ENCODE data around the gene STARD9. TPM values are rescaled to one million over a fixed set of nuclear protein-coding genes. Genes with fewer than 3 reads are reported as not detected.

STARD9 gene
- total and polyA plus RNA-seq, 10 of the 15 experiments (the other 5 are each of a cell fraction or from before 2014, with no cell fraction given), result 0.58 to 11.5 (median 6.1) TPM

DNA sequence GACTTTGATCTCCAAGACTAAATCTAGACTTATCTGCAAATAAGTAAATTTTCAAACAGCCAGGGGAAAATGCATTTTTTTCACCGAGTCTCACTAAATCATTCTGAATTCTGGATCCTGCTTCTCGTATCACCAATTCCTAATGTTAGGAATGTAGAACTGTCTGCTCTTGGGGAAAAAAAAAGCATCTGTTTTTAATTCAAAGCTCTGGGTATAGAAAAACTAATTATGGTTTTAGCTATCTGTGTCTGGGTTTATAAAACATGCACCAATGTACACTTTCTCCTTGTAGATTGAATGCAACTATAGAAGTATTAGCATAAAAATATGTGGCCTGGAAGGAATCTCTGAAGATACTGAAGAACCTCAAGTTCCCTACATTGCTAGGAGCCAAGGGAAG is 166.3 kb downstream of the STARD9 start:
- Histone ChIP-seq H3K27me3 (replicated peaks in 1 of 2; ENCODE audit: control insufficient read depth in 2 of 2, insufficient read depth in 2 of 2, low read length in 1 of 2) (no peaks in the 10 kb centered on the region), H4K20me1 (ENCODE audit: control insufficient read depth, insufficient read depth) (no peaks in the 10 kb centered on the region), H3K79me2 (ENCODE audit: control insufficient read depth, insufficient read depth, low read length) (no peaks in the 10 kb centered on the region), H3K9me3 (replicated peaks; ENCODE audit: control insufficient read depth, insufficient read depth, low read length) (no peaks in the 10 kb centered on the region), H3K9ac (ENCODE audit: control insufficient read depth, insufficient read depth, low read length) (no peak overlapping the region), H3K4me3 (no peak overlapping the region), H3K4me2 (ENCODE audit: control insufficient read depth, insufficient read depth) (no peak overlapping the region), H2AFZ (ENCODE audit: control insufficient read depth, low read depth, low read length) (no peak overlapping the region), H3K27ac (ENCODE audit: control insufficient read depth, insufficient read depth) (no peak overlapping the region), H3K4me1 (ENCODE audit: control insufficient read depth, insufficient read depth, low read length) (no peaks in the 10 kb centered on the region), H3K36me3 (ENCODE audit: control insufficient read depth in 2 of 2, insufficient read depth in 2 of 2, low read length in 1 of 2) (no peaks in the 10 kb centered on the region; a peak in 2 of 4 replicates)
- no peak for TF ChIP-seq POU2F2 (IDR thresholded peaks at IDR 0.05; ENCODE audit: borderline replicate concordance, low read depth, low read length)
- no peak for TF ChIP-seq MTA3 (IDR thresholded peaks at IDR 0.05; ENCODE audit: borderline replicate concordance, low read length)
- TF ChIP-seq, protein P1, sequence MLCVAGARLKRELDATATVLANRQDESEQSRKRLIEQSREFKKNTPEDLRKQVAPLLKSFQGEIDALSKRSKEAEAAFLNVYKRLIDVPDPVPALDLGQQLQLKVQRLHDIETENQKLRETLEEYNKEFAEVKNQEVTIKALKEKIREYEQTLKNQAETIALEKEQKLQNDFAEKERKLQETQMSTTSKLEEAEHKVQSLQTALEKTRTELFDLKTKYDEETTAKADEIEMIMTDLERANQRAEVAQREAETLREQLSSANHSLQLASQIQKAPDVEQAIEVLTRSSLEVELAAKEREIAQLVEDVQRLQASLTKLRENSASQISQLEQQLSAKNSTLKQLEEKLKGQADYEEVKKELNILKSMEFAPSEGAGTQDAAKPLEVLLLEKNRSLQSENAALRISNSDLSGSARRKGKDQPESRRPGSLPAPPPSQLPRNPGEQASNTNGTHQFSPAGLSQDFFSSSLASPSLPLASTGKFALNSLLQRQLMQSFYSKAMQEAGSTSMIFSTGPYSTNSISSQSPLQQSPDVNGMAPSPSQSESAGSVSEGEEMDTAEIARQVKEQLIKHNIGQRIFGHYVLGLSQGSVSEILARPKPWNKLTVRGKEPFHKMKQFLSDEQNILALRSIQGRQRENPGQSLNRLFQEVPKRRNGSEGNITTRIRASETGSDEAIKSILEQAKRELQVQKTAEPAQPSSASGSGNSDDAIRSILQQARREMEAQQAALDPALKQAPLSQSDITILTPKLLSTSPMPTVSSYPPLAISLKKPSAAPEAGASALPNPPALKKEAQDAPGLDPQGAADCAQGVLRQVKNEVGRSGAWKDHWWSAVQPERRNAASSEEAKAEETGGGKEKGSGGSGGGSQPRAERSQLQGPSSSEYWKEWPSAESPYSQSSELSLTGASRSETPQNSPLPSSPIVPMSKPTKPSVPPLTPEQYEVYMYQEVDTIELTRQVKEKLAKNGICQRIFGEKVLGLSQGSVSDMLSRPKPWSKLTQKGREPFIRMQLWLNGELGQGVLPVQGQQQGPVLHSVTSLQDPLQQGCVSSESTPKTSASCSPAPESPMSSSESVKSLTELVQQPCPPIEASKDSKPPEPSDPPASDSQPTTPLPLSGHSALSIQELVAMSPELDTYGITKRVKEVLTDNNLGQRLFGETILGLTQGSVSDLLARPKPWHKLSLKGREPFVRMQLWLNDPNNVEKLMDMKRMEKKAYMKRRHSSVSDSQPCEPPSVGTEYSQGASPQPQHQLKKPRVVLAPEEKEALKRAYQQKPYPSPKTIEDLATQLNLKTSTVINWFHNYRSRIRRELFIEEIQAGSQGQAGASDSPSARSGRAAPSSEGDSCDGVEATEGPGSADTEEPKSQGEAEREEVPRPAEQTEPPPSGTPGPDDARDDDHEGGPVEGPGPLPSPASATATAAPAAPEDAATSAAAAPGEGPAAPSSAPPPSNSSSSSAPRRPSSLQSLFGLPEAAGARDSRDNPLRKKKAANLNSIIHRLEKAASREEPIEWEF (IDR thresholded peaks at IDR 0.05; ENCODE audit: insufficient replicate concordance, low read depth, low read length), result no peak
- no peak for TF ChIP-seq RAD21 (IDR thresholded peaks at IDR 0.05; ENCODE audit: insufficient read depth, low read depth, low read length)
- TF ChIP-seq CBFB (IDR thresholded peaks at IDR 0.05; ENCODE audit: low read depth), result no peak
- TF ChIP-seq, protein P2, sequence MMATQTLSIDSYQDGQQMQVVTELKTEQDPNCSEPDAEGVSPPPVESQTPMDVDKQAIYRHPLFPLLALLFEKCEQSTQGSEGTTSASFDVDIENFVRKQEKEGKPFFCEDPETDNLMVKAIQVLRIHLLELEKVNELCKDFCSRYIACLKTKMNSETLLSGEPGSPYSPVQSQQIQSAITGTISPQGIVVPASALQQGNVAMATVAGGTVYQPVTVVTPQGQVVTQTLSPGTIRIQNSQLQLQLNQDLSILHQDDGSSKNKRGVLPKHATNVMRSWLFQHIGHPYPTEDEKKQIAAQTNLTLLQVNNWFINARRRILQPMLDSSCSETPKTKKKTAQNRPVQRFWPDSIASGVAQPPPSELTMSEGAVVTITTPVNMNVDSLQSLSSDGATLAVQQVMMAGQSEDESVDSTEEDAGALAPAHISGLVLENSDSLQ (IDR thresholded peaks at IDR 0.05), result no peak
- no peak for TF ChIP-seq STAT3 (IDR thresholded peaks at IDR 0.05; ENCODE audit: low read depth, low read length)
- no peak for TF ChIP-seq ZNF274 (IDR thresholded peaks at IDR 0.05; ENCODE audit: insufficient read depth, insufficient read length)
- no peak for FAIRE-seq
- ChIA-PET SMC1A (ENCODE audit: uncharacterized antibody, unreplicated experiment) (interaction anchor here (0.6 kb wide), 1 partner anchor 187 kb away, joined by 3 read pairs; no protein-coding TSS in a partner anchor), RAD21 (ENCODE audit: unreplicated experiment) (no interaction called here), POLR2A (no interaction called here), CTCF (interaction anchor here (1.0 kb wide), 1 partner anchor 185 kb away, joined by 4 read pairs; no protein-coding TSS in a partner anchor)
- WGBS (ENCODE audit: insufficient coverage, insufficient replicate concordance, low lambda C conversion rate, missing lambda C conversion rate), result 97% methylated on average over 2 of the region's 2 CpGs
- intact Hi-C loops (cut with micrococcal nuclease; ENCODE audit: unreplicated experiment) (no loop called here), in situ Hi-C loops (cut with MboI) (no loop called here)
- BruUV-seq (replicated peaks), result no TSS peak
- no peak for DNase-seq (ENCODE audit: low read depth, low spot score)
- no peak for ATAC-seq

All from GM12878 (cell line).